Raji (cell line): ENCODE measurements around the gene PAX4.

Source experiments
- POLR2A ChIP-seq: IDR thresholded peaks from 2 replicates; pipeline ENCODE4 v1.6.1; 2011; ENCODE audit warnings: low read depth, low read length, control low read depth; ENCODE audit not compliant: insufficient read depth

PAX4 gene, protein sequence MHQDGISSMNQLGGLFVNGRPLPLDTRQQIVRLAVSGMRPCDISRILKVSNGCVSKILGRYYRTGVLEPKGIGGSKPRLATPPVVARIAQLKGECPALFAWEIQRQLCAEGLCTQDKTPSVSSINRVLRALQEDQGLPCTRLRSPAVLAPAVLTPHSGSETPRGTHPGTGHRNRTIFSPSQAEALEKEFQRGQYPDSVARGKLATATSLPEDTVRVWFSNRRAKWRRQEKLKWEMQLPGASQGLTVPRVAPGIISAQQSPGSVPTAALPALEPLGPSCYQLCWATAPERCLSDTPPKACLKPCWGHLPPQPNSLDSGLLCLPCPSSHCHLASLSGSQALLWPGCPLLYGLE

DNA sequence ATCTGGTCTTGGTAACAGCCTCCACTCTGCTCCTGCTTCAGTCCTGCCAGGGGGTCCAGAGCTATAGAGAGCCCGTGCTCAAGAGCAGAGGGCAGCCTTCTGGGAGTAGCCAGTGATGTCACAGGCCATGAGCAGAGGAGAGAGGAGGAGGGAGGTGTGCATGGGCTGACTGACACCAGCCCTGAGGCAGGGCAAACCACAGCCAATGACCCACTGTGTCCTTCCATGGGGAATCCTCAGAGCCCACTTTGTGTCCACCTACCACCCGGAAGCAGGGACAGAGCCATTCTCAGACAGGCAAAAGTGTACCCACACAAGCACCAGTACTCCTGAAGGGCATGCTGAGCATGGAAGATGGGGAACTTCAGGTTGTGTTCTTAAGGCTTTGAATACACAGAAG lies at the start of gene PAX4:
PAX4 (minus strand) TSS at position 101 of the 400 bp plus-strand sequence. CDS start 2,214 bp downstream, outside the sequence.
- no peak for TF ChIP-seq POLR2A

DNA sequence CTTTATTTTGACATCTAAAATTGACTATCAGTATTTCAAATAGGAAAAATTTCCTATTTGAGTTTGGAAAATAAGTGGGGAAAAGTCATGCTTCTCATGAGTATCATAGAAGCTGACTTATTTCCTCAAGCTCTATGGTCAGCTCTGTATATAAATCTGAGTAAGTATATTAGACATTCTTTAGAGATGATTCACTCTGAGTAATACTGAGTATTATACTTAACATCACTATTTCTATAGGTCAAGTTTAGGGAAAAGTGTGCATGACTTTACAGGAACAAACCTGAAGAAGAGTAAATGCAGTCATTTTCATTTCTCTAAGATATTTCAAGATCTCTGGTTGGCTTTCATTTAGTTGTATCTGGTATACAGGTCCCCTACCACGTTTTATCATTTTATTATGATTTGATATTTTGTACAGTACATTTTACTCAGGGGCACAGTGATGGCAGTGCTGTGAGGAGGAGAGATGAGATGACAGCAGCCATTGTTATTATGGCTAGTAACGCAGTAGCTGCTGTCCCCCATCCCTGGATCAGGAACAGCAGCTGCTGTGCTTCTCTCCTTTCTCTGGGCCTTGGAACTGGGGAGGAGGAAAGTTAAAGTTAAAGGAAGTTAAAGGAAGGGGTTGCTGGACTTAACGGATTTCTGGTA lies 49.2 kb upstream of the PAX4 start:
- no peak for TF ChIP-seq POLR2A

DNA sequence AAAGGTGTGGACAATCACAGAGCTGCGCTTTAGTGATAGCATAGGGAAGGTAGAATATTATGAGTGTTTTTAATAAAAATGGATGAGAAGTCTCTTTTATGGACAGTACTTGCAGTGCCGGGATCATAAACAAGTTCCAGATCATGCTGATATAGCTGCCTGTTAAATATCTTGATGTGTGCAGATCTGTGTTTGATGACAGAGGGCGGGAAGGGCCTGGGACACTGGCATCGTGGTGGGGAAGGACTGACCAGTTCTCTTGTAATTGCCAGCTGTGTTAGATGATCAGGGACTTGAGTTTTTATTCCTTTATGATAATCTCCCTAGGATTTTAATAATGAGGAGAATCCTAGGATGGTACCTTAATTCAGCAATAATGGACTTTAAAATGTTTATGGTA lies 48.7 kb upstream of the PAX4 start:
- TF ChIP-seq POLR2A = no peak

DNA sequence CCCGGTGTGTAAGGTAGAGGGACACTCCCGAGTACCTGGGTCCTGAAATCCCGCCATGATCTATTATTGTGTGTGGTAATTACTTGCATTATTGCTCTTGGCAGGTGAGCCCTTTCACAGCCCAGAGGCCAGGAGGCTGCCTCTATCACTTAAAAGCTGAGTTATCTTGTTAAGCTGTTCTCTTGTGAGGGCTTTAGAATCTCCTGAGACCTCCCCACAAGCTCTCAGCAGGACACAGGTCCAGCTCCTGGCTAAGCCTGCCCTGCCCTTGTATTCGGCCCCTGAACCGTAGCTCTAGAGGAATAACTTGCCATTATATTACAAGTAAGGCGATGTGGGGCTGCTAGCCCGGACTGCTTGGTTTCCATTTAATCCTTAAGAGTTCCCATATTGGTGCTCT lies 48.0 kb upstream of the PAX4 start:
- TF ChIP-seq POLR2A = no peak

DNA sequence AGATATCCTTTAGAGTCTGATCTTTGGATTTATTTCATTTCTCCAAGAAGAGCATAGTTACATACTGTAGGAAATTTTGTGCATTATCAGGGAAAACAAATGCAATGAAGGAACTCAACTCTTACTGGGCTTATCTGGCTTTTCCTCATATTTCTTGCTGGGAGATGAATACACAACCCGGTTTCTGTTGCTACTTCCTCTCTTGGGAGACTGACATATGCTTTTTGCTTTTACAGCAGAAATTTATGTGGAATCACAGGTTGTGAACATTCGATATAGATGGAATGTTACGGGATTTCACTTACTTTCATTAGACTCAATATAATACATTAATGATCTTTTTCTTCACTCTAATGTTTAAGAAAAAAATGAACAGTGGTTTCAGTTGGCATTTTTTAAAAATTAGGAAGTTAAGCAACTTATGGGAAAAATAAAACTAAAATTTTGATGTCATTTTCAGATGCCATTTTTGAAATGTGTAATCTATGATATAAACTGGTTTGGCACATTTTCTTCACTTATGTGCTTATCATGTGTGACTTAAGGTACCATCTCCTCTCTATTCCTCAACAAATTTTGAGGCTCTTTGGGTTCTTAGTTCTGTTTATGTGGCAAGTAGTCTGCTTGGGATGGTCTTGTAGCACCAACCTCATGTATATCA lies 41.2 kb upstream of the PAX4 start:
- TF ChIP-seq POLR2A = no peak

DNA sequence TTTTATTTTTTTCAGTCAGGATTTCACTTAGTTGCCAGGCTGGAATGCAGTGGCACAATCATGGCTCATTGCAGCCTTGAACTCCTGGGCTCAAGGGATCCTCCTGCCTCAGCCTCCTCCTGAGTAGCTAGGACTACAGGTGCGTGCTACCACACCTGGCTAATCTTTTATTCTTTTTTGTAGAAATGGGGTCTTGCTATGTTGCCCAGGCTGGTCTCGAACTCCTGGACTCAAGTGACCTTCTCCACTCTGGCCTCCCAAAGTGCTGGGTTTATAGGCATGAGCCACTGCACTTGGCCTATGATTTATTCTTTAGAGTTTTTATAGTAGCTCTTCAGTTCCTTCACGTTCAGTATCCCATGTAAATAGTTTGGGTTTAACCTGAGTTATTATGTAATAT lies 39.6 kb upstream of the PAX4 start:
- TF ChIP-seq POLR2A = no peak

DNA sequence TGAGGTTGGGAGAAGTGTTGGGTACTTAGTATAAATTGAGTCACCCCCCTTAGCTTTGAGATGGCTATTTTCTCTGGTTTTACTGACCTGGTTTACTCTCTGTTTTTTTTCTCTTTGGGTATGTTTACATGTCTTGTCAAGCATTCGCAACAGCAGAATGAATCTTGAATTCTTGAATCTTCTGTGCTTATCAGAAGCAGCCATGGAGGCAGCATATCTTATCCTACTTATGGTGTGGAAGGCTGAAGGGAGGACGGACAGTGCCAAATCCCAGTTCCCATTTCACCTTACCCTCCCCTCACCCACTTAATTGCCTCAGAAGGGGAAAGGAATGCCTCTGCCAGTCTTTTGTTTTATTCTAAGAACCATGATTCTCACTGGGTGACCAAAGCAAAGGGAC lies 37.8 kb upstream of the PAX4 start:
- no peak for TF ChIP-seq POLR2A

DNA sequence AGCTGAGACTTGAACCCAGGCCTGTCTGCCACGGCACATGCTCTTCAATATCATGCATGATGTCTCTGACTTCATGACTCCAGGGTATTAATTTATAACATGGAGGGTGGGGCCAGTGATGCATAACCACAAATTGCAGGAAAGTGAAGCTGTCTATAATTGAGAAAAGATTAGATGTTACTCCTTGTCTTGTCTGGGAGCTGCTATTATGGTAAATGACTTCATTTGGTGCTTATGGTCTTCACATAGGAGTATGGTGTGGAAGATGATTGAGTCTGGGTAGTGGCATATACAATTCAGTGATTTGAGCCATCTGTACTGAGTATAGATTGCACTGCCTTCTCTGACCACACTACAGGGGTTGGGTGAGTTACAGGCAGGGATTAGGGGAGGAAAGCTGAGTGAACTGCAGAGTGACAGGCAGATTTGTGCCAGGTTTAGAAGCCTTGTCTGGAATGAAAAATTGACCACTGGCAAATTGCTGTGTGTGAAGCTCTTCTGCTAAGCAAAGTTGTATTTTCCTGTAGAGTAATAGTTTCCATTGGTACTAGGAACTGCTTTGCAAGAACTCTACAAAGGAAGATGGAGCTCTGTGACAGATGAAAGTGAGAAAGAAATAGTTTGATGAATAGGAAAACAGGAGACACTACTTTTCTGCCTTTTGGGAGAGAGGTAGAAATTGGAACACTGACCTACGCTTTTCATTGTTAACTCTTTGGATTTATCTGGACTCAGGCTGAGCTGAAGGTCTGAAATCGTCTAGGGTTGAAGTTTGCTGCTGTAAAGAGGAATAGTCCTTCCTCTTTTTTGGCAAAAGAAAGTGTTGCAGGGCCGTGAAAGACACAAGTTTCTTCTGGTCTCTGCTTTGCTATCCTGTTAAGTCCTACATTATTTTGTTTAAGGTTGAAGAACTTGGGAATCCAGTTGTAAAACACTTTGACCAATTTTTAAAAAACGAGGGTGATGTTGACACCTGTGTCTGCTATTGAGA lies 36.8 kb upstream of the PAX4 start:
- no peak for TF ChIP-seq POLR2A

DNA sequence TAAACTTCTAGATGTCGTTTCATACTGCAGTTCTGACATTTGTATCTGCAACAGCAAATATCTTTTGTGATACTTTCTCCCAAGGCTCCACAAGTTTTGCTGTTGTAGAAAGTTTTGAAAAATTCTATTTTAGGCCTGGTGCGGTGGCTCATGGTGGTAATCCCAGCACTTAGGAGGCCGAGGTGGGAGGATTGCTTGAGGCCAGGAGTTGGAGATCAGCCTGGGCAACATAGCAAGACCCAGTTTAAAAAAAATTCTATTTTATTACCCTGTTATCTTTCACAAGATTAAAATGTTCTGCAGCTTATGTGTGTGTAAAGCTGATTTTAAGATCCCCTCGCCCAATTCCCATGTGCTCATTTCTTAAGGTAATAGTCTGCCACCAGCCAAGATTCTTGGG lies 35.5 kb upstream of the PAX4 start:
- no peak for TF ChIP-seq POLR2A

DNA sequence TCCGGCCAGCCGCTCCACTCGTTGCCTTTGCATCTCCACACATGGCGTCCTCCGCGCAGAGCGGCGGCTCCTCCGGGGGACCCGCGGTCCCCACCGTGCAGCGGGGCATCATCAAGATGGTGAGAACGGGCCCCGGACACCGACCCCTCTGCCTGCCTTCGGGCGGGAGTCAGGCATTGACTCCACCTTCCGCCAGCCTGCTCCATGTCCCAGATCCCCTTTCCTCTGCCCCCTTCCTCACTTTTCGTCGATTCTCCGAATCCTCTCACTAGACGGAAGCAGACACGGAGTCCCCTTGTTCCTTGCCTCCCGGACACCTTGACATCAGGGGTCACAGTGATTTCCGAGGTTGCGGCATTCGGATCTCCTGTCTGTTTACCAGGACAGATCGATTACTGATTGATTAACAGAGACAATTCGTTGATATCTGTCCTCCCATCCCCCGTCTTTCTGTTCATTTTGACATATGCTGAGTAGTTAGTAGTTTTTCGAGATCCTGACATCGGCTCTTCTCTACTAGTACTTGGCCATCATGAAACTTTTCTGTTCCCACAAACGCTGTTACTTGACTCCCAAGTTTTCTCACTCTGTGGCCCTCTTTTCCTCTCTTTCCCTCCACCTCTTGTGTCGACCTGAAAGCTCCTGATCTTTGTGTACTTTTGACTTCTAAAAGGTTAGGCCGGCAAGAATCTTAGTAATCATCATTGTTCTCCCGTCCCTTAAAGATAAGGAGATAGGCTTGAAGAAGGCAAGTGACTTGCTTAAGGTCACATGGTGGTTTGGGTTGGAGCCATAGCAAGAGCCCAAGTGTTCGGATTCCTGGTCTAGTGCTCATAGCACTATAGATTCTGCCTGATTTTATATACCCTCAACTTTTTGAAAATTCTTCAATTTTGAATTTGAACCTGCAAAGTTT lies 34.6 kb upstream of the PAX4 start:
- TF ChIP-seq POLR2A = no peak

DNA sequence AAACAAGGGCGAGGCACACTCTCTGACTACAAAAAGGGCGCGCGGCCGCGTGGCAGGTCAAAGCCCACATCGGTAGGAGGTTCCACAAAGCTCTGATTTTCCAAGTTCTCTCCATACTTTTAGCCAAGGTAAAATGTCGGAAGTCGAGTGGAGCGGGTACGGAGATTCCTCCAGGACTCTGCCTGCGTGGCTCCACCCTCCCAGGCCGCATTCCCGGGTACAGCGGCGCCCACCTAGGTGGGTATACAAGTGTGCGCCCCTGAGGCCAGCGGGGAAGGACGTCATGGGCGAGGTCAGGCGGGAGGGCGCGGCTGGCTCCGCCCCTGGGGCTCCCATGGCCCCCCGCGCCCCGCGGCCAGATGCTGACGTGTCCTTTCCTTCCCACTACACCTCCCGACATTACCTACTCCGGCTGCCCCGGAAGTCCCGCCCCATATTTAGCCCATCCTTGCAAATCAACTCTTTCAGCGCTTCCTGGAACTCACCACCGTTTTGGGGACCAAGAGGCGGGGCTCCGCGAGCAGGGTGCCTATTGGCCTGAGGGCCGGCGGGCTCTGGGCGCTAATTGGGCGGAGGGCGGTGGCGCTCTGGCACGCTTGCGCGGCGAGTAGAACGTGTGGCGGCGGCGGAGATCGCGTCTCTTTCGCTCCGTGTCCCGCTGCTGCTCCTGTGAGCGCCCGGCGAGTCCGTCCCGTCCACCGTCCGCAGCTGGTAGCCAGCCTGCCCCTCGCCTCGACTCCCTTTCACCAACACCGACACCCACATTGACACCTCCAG lies 33.8 kb upstream of the PAX4 start, which contains the start of gene SND1:
SND1 (plus strand) TSS at position 639 of the 777 bp plus-strand sequence. CDS start 180 bp downstream, outside the sequence.
- peak; percentile 97 for TF ChIP-seq POLR2A

DNA sequence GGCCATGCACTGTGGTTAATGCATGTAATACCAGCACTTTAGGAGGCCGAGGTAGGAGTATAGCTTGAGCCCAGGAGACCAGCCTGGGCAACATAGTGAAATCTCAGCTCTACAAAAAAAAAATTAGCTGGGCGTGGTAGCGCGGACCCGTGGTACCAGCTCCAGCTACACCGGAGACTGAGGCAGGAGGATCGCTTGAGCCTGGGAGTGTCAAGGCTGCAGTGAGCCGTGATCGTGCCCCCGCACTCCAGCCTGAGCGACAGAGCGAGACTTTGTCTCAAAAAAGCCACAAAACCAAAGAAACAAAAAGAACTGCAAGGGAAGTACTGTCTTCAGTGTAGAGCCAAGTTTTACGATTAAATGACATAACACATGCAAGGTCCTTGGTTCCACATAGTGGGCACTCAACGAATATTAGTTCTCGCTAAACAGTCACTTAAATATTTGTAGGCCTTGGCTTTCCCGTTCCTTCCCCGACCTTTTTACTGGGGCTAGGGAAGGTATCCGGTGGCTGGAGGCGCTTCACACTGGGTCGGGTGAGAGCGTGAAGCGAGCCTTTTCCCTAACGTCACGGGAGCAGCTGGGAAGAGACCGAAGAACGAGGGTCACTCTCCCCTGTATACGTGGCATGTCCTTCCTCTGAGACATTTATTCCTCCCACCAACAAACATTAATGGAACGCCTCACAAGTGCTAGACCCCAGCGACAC lies 33.1 kb upstream of the PAX4 start:
- TF ChIP-seq POLR2A = no peak
